SU-DHL-6 (cell line): ENCODE measurements around the gene ZHX3.

ENCODE experiments used
- H2AFZ ChIP-seq: fragments of 200-600 bp; sonication (generic); 2 replicates; pipeline ENCODE4 v1.6.1; 2014; ENCODE audit warnings: low read depth, mild to moderate bottlenecking, moderate library complexity, mixed read lengths, antibody characterized with exemption, low read length; ENCODE audit not compliant: severe bottlenecking
- H3F3A ChIP-seq: fragments of 200-600 bp; shearing (Covaris generic); 2 replicates; pipeline ENCODE4 v1.6.0; 2016; ENCODE audit warnings: antibody characterized with exemption, mild to moderate bottlenecking; ENCODE audit not compliant: insufficient read depth
- H3K27ac ChIP-seq: fragments of 200-600 bp; sonication (generic); 2 replicates; pipeline ENCODE4 v1.5.1; 2016; ENCODE audit warnings: low read depth, mild to moderate bottlenecking, low read length, moderate library complexity, mixed read lengths
- H3K27me3 ChIP-seq: fragments of 200-600 bp; sonication (generic), shearing (Covaris generic); 2 replicates; pipeline ENCODE4 v1.6.0; 2014; ENCODE audit warnings: mild to moderate bottlenecking, low read length
- H3K36me3 ChIP-seq: fragments of 200-600 bp; sonication (generic); 2 replicates; pipeline ENCODE4 v1.6.1; 2014; ENCODE audit warnings: mild to moderate bottlenecking, low read length, mixed read lengths
- H3K4me2 ChIP-seq: fragments of 300-600, 200-600 bp; shearing (Covaris generic), sonication (generic); 2 replicates; pipeline ENCODE4 v1.6.0; 2014; ENCODE audit warnings: low read length, low read depth, mild to moderate bottlenecking; ENCODE audit not compliant: poor library complexity, severe bottlenecking
- H3K4me3 ChIP-seq: fragments of 200-600 bp; sonication (generic); 2 replicates; pipeline ENCODE4 v1.5.1; 2014; ENCODE audit warnings: antibody characterized with exemption, low read length, mild to moderate bottlenecking, mixed read lengths; ENCODE audit not compliant: insufficient read depth, poor library complexity, severe bottlenecking
- H3K79me2 ChIP-seq: fragments of 200-600 bp; sonication (generic); 2 replicates; pipeline ENCODE4 v1.6.1; 2014; ENCODE audit warnings: mild to moderate bottlenecking, low read length, moderate library complexity; ENCODE audit not compliant: insufficient read depth
- H3K9ac ChIP-seq: fragments of 200-600 bp; sonication (generic); 2 replicates; pipeline ENCODE4 v1.7.0; 2014; ENCODE audit warnings: mild to moderate bottlenecking, low read length
- H3K9me2 ChIP-seq: fragments of 200-600 bp; sonication (generic); replicated peaks from 2 replicates; pipeline ENCODE4 v1.6.1; 2014; ENCODE audit warnings: low read length; ENCODE audit not compliant: insufficient read depth
- H3K9me3 ChIP-seq: fragments of 200-600 bp; sonication (generic); 2 replicates; pipeline ENCODE4 v1.6.1; 2014; ENCODE audit warnings: low read length, mixed read lengths; ENCODE audit not compliant: insufficient read depth
- H4K20me1 ChIP-seq: fragments of 200-600 bp; sonication (generic); 2 replicates; pipeline ENCODE4 v1.6.1; 2014; ENCODE audit warnings: low read depth, mild to moderate bottlenecking, antibody characterized with exemption, low read length, moderate library complexity, mixed read lengths
- CTCF ChIP-seq: fragments of 200-600 bp; sonication (generic); IDR thresholded peaks from one replicate; pipeline ENCODE4 v1.5.1; 2017; ENCODE audit warnings: antibody characterized with exemption, mild to moderate bottlenecking, low read length, moderate library complexity; ENCODE audit not compliant: insufficient read depth, poor library complexity, severe bottlenecking
- EZH2phosphoT487 ChIP-seq: fragments of 200-600 bp; sonication (generic), shearing (Covaris generic); conservative IDR thresholded peaks from 2 replicates; pipeline ENCODE4 v1.6.1; 2018; ENCODE audit warnings: mild to moderate bottlenecking, antibody characterized with exemption, low read length, moderate library complexity, mixed read lengths

ZHX3 gene

GRCh38 chr20:41131594-41132387, 185.7 kb downstream of the ZHX3 start:
- no peak overlapping the region for H3K4me2 ChIP-seq
- H3K79me2 ChIP-seq = no peaks in the 10 kb centered on the region
- TF ChIP-seq EZH2phosphoT487 (no peak), CTCF (no peak)
- H3K36me3 ChIP-seq = no peaks in the 10 kb centered on the region
- H2AFZ ChIP-seq = no peak overlapping the region
- H3F3A ChIP-seq = peaks cover 3% of the 10 kb centered on the region; the same call in 1 of the 2 replicates
- H3K9me3 ChIP-seq = no peaks in the 10 kb centered on the region
- no peaks in the 10 kb centered on the region for H3K27me3 ChIP-seq
- H3K4me3 ChIP-seq = no peak overlapping the region
- no peak overlapping the region for H3K9ac ChIP-seq
- H3K27ac ChIP-seq = no peak overlapping the region
- no peaks in the 10 kb centered on the region for H4K20me1 ChIP-seq
- no peaks in the 10 kb centered on the region for H3K9me2 ChIP-seq
